NCI-H2171 treated with DMSO at 0.1 percent for 48 hours (cell line): Measurements from ENCODE around the gene PDE6A.

Source experiments
- DNase-seq: peaks from one replicate; lab custom pipeline; 2025; lab: John Stamatoyannopoulos, UW

The PDE6A gene

DNA sequence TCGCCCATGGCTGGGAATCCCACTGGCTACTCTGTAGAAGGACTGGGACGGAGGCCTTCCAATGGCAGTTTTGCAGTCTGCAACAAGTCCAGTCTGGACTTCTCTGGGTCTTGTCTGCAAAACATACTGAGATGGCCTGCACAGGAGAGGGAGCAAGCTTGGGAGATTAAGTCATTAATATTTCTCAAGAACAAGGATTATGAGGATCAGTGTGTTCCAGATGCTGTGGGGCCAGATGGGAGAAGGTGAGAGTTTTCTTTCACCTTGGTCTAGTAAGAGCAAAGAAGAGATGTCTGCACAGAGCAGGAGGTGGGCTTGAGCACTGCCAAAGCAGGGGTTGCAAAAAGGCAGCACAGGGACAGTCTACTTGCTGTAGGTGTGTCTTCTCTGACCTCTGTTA, at the start of gene PDE6A:
Gene PDE6A (minus strand): TSS at position 128 of the 400 bp plus-strand sequence. CDS start 120 bp downstream, at position 8.
- DNase-seq = no peak

DNA sequence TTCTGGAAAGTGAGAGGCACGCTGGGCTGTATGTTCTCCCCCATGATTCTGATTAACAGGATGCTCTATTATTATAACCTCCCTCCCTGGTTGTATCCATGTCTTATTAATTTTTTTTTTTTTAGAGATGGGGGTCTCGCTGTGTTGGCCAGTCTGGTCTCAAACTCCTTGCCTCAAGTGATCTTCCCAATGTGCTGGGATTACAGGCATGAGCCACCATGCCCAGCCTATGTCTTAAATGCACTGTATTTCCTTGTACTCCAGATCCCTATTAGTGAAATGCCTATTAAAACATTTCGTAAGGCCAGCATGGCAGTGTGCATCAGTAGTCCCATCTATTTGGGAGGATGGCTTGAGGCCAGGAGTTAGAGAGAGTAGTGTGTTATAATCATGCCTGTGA, 48.9 kb upstream of the PDE6A start:
- no peak for DNase-seq

DNA sequence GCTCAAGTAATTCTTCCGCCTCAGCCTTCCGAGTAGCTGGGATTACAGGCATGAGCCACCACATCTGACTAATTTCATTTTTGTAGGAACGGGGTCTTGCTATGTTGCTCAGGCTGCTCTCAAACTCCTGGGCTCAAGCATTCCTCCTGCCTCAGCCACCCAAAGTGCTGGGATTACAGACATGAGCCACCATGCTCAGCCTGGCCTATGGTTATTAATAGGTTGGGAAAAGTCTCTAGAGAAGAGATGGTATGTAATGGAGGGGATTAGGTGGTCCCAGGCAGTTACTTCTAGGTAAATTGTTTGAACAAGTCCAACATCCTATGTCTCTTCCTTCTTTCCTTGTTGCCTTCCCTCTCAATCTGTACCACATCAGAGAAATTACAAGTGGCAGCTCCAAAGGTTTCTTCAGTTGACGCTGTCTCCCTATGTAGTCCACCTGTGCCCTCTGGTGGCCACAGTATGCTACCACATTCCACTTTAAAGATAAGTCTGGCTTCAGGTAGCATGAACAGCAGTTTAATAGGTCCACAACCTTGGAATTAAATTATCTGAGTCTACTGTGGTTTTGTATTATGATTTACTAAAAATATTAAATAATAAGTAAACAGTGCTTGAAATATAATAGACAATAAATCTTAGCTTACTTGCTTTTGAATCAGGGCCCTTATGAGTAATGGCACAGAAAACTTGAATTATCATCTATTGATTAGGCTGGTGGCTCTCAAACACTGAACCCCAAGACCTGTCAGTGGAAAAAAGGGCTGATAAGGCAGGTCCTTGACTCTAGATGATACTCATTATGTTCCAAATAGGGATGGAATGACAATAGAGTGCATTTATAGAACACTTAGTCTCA, 46.2 kb upstream of the PDE6A start:
- DNase-seq = peak; percentile 40

DNA sequence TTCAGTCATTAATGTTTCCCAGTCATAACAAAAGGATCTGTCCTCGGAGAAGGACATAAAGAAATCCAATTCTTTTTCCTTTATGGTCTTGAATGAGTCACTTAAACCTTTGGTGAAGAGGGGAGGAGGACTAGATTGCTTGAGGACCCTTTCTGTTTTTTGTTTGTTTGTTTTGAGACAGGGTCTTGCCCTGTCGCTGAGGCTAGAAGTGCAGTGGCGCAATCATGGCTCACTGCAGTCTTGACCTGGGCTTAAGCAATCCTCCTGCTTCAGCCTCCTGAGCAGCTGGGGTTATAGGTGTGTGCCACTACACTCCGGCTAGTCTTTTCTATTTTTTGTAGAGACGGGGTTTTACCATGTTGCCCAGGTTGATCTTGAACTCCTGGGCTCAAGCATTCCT, 43.5 kb upstream of the PDE6A start:
- DNase-seq = no peak

DNA sequence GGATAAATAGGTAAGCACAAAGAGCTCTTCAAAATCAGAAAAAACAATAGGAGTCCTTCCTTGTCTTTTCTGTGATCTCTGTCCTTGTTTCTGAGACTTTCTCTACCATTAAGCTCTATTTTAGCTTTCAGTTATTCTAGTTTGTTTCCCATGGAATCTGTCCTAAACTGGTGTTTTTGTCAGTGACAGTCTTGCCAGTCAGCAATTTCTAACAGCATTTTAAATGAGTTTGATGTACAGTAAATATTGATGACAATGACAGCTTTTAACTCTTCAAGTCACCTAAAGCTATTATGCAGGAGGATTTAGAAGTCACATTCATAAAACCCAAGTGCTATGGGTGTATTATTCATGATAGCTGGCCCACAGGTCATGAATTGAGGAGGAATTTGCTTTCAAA, 37.9 kb upstream of the PDE6A start:
- no peak for DNase-seq

DNA sequence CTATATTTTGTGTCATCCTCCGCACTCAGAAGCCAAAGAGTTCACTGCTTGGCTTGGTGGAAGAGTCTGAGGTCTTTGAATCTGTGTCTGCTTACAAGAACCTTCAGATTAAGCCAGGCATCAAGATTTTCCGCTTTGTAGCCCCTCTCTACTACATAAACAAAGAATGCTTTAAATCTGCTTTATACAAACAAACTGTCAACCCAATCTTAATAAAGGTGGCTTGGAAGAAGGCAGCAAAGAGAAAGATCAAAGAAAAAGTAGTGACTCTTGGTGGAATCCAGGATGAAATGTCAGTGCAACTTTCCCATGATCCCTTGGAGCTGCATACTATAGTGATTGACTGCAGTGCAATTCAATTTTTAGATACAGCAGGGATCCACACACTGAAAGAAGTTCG, 36.6 kb upstream of the PDE6A start:
- DNase-seq = no peak

DNA sequence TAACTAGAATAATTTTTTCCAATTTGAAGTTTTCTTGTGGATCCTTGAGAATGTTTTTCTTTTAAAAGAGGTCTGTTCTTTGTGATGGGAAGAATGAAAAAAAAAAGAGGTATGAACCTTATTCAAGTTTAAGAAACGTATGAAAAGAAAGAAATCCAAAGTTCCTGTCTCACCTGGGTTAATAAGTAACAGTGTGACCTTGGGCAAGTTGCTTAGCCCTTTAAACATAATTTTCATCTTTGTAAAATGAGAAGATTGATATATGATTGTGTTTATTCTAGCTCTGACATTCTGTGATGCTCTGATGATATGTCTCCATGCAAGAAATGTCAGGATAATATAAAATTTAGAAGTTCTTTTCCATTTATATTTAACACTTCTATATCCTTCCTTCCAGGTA, 35.3 kb upstream of the PDE6A start:
- no peak for DNase-seq

DNA sequence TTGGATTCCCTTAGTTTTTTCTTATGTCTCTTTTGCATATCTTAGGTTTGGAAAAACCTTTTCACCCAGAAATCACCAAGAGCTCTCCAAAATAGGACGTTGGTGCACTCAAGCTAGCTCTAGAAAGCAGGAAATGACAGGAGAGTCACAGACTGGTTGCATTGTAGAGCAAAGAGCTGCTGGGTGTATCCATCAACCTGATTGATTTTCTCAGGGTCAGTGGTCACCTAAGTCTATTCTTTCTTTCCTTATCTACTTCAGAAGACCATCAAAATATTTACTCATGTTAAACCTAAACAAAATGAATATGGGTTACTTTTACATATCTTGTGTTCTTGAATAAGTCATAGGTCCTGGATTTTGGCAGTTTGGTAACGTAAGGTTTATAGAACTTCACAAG, 30.8 kb upstream of the PDE6A start:
- no peak for DNase-seq

DNA sequence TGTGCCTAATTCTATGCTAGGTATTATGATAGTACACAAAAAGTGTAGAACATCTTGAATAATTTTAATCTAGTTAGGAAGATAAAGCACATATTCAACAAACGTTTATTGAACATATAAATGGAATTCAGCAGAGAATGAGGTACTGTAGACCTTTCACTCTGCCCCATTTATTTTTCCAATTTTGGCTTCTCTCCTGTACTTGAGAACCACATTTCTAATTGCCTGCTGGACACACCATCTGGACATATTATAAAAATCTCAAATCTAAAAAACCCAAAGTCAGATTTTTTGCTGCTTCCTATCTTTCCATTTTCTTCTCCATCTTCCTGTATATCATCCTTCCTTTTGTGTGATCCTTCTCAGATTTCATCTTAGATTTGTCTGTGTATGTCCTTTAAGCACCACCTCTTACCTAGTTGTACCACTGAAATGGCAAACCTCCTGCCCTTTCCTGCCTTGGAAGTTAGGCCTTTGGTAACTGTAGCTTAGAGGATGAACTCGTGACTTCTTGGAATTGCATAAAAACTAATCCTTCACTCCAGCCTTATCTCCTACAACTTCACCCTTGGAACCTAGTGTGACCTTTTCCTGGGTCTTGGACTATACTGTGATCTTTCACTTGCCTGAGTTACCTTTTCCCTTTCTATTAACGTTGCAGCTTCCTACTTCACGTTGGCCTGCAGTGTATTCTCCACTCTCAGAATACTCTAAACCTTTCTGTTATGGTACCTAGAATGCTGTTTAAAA, 24.8 kb upstream of the PDE6A start:
- DNase-seq = no peak

DNA sequence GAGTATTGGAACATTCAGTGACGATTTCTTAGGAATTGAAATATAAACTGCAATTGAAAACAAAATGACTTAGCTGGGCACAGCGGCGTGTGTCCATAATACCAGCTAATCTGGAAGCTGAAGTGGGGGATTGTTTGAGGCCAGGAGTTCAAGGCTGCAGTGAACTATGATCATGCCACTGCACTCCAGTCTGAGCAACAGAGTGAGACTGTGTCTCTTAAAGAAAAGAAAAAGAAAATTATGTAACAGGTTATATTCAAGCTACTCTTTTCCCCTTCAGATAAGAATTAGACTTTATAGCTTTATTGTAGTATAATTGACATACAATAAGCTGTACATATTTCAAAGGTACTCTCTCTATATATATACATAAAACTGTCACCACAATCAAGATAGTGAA, 22.4 kb upstream of the PDE6A start:
- no peak for DNase-seq

DNA sequence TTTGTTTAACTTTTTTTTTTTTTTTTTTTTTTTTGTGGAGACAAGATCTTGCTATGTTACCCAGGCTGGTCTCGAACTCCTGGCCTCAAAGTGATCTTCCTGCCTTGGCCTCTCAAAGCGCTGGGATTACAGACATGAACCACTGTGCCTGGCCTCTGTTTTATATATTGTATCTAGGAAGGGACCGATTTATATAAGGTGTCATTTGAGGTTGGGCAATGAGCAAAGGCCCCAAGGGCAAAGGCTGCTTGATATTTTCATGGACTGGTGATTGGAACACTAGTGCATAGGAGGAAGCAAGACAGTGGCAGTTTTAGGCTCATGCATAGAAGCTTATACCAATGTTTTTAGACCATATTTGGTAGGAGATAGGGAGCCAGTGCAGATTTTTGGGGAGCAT, 19.1 kb upstream of the PDE6A start:
- no peak for DNase-seq

DNA sequence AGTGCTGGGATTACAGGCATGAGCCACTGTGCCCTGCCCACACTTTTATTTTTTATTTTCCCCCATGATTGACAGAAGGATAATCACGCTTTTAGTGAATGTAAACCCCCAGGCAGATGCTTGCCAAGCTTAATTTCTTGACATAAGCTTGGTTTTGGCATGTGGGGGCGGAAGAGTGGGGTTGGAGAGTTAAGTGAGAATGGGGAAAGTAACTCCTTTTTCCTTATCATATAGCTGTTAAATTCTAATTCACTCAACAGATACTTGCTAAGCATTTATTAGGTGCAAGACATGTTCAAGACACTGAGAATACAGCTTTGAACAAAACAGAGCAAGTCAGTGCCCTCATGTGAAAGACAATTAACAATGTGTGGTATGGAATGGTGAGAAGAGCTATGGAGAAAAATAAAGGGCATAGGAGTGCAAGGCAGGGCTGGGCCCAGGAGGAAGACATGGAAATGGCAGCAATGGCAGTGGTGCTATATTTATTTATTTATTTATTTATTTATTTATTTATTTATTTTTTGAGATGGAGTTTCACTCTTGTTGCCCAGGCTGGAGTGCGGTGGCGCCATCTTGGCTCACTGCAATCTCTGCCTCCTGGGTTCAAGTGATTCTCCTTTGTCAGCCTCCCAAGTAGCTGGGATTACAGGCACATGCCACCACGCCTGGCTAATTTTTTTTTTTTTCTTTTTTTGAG, 18.2 kb upstream of the PDE6A start:
- DNase-seq = no peak

DNA sequence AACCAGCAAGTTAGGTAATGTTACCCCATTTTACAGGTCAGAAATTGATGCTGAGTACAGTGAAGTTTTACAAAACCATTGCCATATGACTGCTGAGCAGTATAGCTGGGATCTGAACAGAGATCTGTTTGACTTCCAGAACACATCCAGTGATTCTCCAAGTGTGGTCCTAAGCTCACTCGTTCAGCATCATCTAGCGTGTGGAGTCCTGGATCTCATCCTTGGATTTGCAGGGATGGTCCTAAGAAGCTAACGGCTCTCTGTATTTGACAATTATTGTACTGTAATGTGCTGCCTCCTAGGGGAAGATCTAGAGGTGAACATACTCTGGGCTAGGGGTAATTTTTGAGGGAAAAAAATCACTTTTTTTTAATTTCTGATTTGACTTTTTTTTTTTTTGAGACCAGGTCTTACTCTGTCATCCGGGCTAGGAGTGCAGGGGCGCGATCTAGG, 17.4 kb upstream of the PDE6A start:
- DNase-seq = no peak

DNA sequence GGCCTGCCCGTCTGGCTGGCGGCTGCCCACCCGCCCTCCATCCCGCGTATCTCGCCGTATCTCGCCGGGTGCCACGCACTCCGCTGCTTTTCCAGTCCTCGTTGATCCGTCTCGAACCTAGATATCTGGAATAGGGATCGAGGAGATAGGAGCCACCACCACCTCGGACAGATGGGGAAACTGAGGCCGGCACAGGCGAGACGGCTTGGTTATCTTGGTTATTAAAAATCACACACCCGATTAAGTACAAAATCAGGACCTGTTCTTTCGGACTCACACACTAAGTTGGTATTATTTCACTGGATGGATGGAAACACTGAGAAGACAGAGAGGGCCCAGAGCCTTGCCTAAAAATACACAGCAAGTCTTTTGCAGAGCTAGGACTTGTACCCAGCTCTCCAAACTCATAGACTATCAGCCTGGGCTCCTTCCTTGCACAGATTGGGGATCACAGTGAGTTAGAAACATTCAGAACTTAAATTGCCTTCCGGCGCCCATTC, 16.6 kb upstream of the PDE6A start:
- no peak for DNase-seq

DNA sequence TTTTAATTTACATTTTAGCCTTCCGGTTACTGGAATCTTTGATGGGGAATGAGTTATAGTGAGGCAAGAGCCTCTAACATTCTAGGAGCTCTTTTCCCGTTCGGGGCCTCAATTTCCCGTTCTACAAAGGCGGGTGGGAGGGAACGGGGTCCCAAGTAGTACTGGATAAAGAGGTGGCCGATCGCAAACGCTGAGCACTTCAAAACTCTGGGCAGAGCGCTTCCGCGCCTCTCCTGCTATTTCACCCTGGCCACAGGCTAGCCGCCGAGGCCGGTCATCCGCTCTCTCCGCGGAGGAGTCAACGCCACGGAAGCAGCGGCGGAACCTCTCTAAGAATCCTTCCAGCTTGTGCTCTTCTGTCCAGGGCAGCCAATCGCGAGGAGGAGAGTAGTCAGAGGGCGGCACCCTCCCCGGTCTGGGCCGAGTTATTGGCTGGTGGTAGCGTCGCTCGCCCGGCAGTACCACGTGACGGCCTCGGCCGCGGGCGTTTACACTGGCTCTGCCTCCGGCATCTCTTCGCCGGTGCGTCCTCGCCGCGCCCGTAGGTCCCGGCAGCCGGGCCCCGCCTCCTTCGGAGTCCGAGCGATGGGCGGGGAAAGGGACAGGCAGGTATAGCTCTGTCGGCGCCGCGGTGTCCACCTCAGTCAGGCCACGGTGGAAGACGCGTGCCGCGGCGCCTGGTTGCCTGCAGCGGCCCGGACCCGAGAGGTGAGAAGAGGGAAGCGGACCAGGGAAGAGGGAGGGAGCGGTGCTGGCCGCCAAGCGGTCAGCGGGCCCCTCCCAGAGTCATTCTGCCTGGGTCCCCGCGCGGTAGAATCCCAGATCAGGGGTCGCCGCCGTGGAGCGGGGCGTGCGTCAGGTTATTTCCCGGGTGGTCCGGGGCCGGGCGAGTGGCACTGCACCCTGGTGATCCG, 15.9 kb upstream of the PDE6A start, which contains the start of gene SLC26A2:
Gene SLC26A2 (plus strand): TSS at position 487 of the 914 bp plus-strand sequence. CDS start 16,895 bp downstream, outside the sequence.
- DNase-seq = peak; percentile 87

DNA sequence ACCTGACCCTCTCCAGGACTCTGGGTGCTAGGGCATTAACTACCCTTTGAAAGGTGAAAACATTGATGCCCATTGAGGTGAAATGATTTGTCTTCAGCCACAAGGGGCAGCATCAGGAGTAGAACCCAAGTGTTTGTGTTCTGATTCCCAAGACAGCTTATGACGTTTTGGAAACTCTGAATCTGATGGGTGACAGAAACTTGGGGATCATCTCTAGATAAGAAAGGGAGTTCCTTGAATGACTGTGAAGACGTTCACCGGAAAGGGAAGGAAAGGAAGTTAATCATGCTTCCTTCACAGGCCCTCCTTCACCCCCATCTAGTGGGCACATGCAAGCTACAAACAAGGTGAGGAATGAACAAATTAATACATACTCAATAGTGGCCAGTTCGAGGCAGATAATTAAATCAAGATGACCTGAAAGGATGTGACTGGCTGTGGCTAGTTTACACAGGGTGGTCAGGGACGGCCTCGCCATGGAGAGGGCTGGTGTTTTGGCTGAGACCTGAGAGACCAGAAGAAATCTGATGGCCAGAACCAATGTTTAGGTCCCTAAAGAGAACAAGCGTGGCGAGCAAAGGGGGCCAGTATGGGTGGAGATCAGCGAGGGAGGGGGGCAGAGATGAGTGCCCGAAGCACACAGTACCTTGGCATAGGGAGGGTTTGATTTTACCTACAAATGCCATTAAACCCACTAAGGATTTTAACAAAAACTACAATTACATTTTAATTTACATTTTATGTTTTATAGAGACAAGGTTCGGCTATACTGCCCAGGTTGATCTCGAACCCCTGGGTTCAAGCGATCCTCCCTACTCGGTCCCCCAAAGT, 15.0 kb upstream of the PDE6A start:
- DNase-seq = no peak

DNA sequence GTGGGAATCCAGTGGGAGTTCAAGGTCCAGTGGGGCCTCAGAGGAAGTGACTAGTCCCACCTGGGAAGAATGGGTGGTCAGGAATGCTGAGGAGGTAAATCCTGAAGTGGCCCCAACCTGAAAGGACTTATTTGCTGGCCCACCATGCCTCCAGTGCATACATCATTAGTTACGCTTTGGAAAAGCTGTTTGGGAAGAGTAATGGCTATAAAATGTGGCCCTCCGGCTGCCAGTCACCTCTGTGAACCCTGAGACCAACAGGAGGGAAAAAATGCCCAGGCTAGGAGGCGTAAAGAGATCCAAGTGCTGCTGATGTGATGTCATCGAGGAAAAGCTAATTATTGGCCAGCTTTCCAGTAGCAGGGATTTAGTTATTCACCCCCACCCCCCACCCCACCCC, 13.3 kb upstream of the PDE6A start:
- no peak for DNase-seq

DNA sequence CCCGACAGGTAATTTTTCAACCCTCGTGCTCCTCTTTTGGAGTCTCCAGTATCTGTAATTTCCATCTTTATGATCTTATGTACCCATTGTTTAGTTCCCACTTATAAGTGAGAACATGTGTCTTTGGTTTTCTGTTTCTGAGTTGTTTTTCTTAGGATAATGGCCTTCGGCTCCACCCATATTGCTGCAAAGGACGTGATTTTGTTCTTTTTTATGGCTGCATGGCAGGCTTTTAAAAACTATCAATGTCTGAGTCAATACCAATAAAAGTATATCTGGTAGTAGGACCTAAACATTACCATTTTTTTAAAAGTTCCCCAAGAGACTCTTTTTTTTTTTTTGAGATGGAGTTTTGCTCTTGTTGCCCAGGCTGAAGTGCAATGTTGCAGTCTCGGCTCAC, 12.1 kb upstream of the PDE6A start:
- DNase-seq = no peak

DNA sequence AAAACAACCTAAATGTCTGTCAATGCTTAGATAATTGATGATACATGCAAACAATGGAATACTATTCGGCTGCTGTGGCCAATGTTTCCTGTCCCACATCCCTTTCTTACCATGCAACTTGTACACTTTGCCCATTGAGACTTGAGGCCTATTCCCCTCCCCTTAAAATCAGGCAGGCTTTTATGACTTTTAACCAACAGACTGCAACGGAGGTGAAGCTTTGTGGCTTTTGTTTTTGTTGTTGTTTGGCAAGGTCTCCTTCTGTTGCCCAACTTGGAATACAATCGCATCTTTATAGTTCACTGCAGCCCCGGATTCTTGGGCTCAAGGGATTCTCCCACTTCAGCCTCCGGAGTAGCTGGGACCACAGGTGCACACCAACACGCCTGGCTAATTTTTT, 10.2 kb upstream of the PDE6A start:
- DNase-seq = no peak

DNA sequence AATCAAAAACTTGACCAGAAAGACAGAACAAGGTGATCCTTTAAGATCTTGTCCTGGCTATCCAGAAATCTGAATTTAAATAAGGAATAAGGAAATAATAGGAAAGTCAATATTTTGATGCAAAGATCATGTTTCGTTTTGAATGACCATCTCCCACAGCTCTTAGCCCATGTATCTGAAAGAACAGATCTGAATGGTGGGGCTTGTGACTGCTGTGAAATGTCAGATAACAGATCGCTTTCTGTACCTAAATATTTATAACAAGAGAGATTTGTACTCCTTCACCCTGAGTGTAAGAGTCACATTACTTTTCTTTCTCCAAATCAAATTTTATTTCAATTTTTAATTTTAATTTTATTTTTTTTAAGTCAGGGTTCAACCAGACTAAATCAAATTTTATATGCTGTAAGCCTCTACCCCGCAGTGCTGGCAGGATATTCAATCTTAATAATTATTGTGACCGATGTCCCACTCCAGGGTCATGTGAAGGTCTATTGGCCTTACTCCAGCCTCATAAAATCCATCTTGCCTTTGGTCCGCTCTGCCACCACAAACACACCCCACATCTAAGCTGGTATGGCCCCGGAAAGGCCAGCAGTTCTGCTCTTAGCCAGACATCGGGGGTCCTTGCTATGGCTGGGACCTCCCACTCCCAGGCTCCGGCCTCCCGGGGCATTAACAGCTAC, 9.0 kb upstream of the PDE6A start:
- no peak for DNase-seq
